GM18861 (cell line): ENCODE measurements around the gene RAC3.

Experiments used
- ATAC-seq: cut with Tn5 transposase; IDR thresholded peaks from one replicate; pipeline ENCODE4 v1.9.1; 2021; ENCODE audit not compliant: unreplicated experiment

RAC3 gene

DNA sequence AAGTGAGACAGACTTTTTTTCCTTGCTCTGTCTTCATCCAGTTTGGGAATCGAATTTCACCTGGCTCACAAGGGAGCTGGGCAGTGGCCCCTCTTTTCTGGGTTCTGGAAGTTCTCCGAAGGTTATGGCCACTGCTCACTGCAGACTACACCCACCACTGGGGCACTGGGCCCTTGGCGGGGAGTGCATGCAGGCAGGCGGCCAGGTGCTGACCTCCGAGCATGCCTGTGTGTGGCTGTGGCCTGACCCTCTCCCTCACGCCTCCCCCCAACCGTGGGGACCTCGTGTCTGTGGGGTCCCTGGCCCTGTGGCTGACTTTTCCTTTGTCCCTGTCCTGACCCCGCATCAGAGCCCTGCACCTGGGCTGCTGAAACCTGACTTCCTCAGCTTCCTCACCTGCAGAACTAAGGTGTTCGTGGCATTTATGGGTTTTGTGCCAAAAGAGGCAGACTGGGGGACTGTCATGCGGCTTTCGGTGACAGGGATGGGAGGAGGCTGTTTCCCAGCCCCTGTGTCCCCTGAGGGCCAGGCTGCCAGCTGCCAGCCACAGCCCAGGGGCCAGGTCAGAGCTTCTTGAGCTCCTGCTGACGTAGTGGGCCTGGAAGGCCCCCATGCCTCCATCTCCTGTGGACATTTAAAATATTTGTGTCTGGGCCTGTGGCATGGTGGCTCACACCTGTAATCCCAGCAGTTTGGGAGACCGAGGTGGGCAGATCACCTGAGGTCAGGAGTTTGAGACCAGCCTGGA is 32.6 kb upstream of the RAC3 start:
- no peak for ATAC-seq

- no peak for ATAC-seq
Measured at GRCh38 chr17:81999587-81999975, 31.9 kb upstream of the RAC3 start.

DNA sequence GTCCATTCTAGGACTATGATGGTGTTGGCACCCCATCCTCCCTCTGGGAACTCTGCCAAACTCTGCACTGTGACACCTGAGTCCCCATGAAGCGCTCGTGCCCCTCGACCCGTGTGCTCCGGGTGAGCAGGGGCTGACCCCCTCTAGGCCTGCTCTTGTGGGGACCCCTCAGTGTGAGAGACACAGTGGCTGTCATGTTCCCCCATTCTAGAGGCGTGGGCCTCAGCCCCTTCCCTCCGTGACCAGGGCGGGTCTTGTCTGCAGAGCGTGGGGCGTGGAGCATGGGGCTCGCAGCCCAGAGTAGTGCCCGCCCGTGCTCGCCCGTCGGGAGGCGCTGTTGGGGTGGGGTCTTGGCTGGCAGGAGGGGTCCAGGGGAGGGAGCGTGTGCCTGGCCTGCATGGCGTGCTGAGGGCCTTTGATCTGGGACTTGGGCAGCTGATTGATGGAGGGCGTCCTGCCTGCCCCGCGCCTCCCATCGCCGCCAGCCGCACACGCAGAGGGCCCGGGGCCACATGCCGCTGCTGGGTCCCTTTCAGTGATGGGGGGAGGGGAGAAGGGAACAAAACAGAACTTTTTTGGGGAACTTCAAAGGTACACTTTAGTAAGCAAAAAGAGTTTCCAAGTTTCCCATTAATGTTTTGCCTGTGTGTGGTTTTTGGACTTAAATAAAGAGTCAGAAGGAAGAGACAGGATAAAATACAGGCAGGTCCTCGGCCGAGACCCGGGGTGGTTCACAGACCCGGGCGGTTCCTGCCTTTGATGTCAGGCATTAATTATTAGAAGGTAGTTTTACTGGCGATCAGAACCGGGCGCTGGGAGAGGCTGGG is 31.3 kb upstream of the RAC3 start:
- no peak for ATAC-seq

- no peak for ATAC-seq
Measured at GRCh38 chr17:82000803-82001570, 30.5 kb upstream of the RAC3 start.

GRCh38 chr17:82001571-82002056 is 29.9 kb upstream of the RAC3 start:
- ATAC-seq, result no peak

GRCh38 chr17:82003411-82004381 is 27.8 kb upstream of the RAC3 start:
- no peak for ATAC-seq

- no peak for ATAC-seq
Measured at GRCh38 chr17:82004517-82005455, 26.7 kb upstream of the RAC3 start.

GRCh38 chr17:82005701-82006348 is 25.7 kb upstream of the RAC3 start:
- ATAC-seq, result no peak

DNA sequence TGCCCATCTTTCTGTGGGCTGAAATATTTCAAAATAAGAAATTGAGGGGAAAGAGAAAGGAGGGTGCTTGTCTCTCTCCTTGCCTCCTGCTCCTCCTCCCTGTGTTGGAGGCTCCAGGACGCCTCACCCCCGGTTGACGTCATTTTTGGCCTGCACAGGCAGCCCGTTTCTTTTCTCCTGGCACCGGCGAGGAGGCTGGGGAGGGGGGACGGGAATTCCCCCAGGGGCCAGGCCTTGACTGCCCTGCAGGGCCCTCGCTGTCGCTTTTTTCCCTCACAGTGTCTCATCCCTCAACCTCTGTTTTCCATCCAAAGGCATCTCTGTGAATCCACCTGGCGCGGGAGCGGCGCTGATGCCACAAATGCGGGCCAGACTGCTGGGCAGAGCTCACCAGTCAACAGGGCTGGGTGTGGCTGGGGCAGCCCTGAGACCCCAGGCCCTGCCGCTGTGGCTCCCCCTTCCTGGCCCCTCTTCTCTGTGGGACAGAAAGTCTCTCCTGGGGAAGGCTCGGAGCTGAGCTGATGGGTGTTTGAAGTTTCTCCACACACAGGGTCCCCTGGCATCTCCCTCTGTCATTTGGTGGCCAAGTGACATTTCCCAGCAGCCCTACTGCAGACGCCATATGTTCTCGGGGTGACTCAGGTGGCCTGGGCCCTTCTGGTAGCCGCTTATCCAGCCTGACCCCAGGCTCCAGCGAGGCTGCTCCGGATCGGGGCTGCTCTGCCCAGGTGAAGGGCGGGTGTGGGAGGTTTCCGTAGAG is 24.8 kb upstream of the RAC3 start:
- no peak for ATAC-seq

DNA sequence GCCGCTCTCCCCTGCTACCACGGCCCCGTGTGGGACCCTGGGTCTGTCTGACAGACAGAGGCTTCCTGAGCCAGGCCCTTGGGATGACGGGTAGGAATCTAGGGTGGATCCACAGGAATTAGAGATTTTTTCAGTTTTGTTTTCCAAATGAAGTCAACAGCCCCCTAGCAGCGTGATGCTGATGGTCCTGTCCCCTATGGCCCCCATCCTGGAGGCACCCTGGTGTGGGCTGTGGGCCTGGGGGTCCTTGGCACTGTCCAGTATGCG is 24.3 kb upstream of the RAC3 start:
- ATAC-seq, result no peak

DNA sequence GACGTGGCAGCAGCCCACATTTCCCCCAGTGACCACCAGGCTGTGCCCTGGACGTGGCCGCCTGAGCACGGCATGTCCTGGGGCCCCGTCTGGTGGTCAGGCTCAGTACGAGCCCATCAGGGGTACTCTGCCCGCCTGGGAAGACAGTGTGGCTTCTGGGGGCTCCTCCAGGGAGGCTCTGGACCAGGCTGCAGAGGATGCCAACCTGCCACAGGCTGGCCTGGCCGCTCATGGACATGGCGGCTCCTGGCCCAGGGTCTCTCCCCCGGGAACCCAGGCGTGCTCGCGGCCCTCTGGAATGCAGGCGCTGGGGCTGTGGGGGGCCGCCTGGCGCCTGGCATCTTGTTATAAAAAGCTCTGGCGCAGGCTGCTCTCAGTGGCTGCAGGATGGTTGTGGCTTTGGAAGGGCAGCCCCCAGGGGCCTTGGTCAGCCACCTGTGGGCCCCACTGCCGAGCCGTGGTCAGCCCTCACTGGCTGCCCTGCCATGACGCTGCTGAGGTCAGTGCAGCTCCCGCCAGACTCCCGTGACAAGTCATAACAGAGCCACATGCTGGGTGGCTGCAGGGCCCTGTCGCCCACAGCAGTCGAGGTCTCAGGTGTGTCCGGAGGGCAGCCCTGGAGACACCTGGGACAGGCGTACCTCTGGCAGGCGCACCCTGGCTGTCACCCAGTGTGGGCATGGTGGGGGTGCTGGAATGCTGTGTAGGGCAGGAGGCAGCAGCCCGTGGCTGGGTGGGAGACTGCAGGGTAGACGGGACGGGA is 23.8 kb upstream of the RAC3 start:
- no peak for ATAC-seq

GRCh38 chr17:82008258-82008940 is 23.1 kb upstream of the RAC3 start:
- no peak for ATAC-seq

DNA sequence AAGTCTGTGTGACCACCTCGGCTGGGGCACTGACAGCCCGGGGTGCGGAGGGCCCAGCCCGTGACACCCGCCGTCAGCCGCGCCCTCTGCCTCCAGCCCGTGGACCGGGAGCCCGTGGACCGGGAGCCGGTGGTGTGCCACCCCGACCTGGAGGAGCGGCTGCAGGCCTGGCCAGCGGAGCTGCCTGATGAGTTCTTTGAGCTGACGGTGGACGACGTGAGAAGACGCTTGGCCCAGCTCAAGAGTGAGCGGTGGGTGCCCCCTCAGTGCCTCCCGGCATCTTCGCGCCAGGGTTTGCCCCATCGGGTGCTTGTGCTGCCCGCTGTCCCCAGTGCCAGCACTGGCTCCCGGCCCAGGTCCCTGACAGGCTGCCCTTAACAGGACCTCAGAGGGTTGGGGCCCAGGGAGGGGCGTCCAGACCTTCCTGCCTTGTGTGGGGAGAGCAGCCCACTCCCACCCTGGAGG is 22.5 kb upstream of the RAC3 start:
- no peak for ATAC-seq

DNA sequence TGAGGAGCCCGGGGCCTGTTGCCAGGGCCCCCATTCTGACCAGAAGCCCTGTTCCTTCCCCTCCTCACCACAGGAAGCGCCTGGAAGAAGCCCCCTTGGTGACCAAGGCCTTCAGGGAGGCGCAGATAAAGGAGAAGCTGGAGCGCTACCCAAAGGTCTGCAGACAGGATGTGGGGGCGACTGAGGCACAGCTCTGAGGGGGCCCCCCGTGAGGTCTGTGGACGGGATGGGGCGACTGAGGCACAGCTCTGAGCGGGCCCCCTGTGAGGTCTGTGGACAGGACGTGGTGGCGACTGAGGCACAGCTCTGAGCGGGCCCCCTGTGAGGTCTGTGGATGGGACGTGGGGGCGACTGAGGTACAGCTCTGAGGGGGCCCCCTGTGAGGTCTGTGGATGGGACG is 22.1 kb upstream of the RAC3 start:
- no peak for ATAC-seq

DNA sequence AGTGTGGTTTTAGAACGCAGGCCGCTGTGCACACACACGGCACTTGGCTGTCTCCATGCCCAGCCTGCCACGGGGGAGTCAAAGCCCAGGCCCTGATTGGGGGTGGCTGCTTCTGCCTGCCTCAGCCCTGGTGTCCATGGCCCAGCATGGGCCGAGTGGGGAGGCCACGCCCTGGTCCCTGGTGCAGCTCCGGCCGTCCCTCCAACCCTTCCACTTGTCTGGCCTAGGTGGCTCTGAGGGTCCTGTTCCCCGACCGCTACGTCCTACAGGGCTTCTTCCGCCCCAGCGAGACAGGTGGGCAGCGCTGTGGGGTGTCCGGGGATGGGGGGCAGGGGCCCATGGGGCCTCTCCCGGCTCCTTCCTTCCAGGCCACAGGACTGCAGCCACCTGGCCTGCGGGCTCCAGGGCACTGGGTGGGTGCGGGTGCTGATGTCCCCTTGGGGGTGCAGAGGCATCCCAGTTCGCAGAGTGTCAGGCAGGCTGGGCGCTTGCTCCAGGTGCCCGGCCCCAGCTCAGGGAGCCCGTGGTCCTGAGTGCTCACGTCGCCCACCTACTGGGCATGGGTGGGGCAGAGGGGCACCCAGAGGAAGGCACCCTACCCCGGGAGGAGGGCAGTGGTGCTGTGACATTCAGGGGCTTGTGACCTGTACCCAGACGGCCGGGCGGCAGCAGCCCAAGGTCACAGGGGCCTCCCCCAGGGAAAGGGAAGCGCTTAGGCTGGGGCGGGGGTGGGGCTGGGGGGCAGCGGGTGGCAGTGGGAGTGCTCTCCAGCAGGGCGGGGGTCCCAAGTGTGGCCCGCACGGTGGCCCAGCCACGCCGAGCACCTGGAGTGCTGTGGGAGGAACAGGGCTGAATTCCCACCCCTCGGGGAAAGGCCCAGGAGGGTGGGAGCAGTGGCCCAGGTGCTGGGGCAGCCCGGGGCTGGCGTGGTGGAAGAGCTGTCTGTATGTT is 20.6 kb upstream of the RAC3 start:
- ATAC-seq, result no peak
